HepG2 (cell line): ENCODE data around the gene UROS. TPM values are rescaled to one million over a fixed set of nuclear protein-coding genes. Genes with fewer than 3 reads are reported as not detected.

Experiments used
- ATRX ChIP-seq: sonication (generic); formaldehyde crosslinking; IDR thresholded peaks from 2 replicates; pipeline ENCODE4 v1.4.0; 2020; ENCODE audit warnings: missing genetic modification reagents, borderline replicate concordance
- CBX5 ChIP-seq: sonication (generic); formaldehyde crosslinking; IDR thresholded peaks from 2 replicates; pipeline ENCODE4 v1.4.0; 2020; ENCODE audit warnings: missing genetic modification reagents, borderline replicate concordance
- MAFK ChIP-seq, 2 experiments: IDR thresholded peaks in 1 of 2; conservative IDR thresholded peaks in 1 of 2; 2 replicates each; pipeline ENCODE4 v1.6.1; 2011; ENCODE audit warnings: improper control_type of control experiment in 2 of 2, low read length in 2 of 2
- NFIB ChIP-seq: sonication (generic); formaldehyde crosslinking; IDR thresholded peaks from 2 replicates; pipeline ENCODE4 v1.9.0; 2021; ENCODE audit warnings: missing genetic modification reagents, mild to moderate bottlenecking, borderline replicate concordance
- SMARCE1 ChIP-seq: fragments of 450-650 bp; IDR thresholded peaks from 2 replicates; pipeline ENCODE4 v1.6.1; 2017; ENCODE audit warnings: borderline replicate concordance
- TBX3 ChIP-seq: fragments of 450-650 bp; IDR thresholded peaks from 2 replicates; pipeline ENCODE4 v1.6.1; 2017; ENCODE audit warnings: antibody characterized with exemption, mild to moderate bottlenecking, inconsistent platforms, borderline replicate concordance
- TP53 ChIP-seq: sonication (generic); formaldehyde crosslinking; conservative IDR thresholded peaks from 2 replicates; pipeline ENCODE4 v1.4.0; 2020; ENCODE audit warnings: missing genetic modification reagents
- ZNF446 ChIP-seq: sonication (generic); formaldehyde crosslinking; IDR thresholded peaks from 2 replicates; pipeline ENCODE4 v1.5.0; 2020; ENCODE audit warnings: mild to moderate bottlenecking, missing genetic modification reagents
- ZNF672 ChIP-seq: sonication (generic); formaldehyde crosslinking; IDR thresholded peaks from 2 replicates; pipeline ENCODE4 v1.8.1; 2022; ENCODE audit warnings: missing genetic modification reagents
- ZNF761 ChIP-seq: sonication (generic); formaldehyde crosslinking; conservative IDR thresholded peaks from 2 replicates; pipeline ENCODE4 v1.4.0; 2020; ENCODE audit warnings: mild to moderate bottlenecking, missing genetic modification reagents
- ZNF841 ChIP-seq: sonication (generic); formaldehyde crosslinking; IDR thresholded peaks from 2 replicates; pipeline ENCODE4 v1.8.1; 2023; ENCODE audit warnings: missing genetic modification reagents, borderline replicate concordance
- ZZZ3 ChIP-seq: sonication (generic); formaldehyde crosslinking; IDR thresholded peaks from 2 replicates; pipeline ENCODE4 v1.4.0; 2020; ENCODE audit warnings: missing genetic modification reagents, mild to moderate bottlenecking, borderline replicate concordance
- polyA plus RNA-seq, 8 experiments: library from polyadenylated mRNA; depleted of rRNA in 3 of 8; stranded (reverse) in 7 of 8; unstranded in 1 of 8; fragments of >200 nt; fragmentation: Illumina TruSeq in 4 of 8; extraction: Trizol in 4 of 8; gene quantifications; 2 replicates each; pipeline versions ENCODE4 v1.2.1 to v1.2.3, GENCODE V29; 2011 to 2016; ENCODE audit warnings: low read depth in 4 of 8, missing spikeins in 1 of 8, mixed read lengths in 1 of 8; ENCODE audit not compliant: insufficient read depth in 1 of 8
- total RNA-seq, 5 experiments: library from RNA; depleted of rRNA; stranded (reverse); fragments of >200 nt; fragmentation: Illumina TruSeq; extraction: Trizol; gene quantifications; 2 replicates each; pipeline ENCODE4 v1.2.3, GENCODE V29; 2016; ENCODE audit warnings: low read depth in 1 of 5
- TF ChIP-seq, protein P1 (sequence below): sonication (generic); formaldehyde crosslinking; IDR thresholded peaks from 2 replicates; pipeline ENCODE4 v1.5.0; 2020; ENCODE audit warnings: mild to moderate bottlenecking, missing genetic modification reagents
- TF ChIP-seq, protein P2 (sequence below): sonication (generic); formaldehyde crosslinking; IDR thresholded peaks from 2 replicates; pipeline ENCODE4 v1.9.0; 2021; ENCODE audit warnings: missing genetic modification reagents, borderline replicate concordance
- TF ChIP-seq, protein P3 (sequence below): IDR thresholded peaks from 2 replicates; pipeline ENCODE4 v1.6.1; 2016; ENCODE audit warnings: missing biosample characterization, missing genetic modification reagents, low read depth
- TF ChIP-seq, protein P4 (sequence below): sonication (generic); formaldehyde crosslinking; IDR thresholded peaks from 2 replicates; pipeline ENCODE4 v1.4.0; 2020; ENCODE audit warnings: mild to moderate bottlenecking, missing genetic modification reagents
- TF ChIP-seq, protein P5 (sequence below): IDR thresholded peaks from 2 replicates; pipeline ENCODE4 v1.6.1; 2016; ENCODE audit warnings: missing compliant biosample characterization, missing genetic modification reagents, borderline replicate concordance
- TF ChIP-seq, protein P6 (sequence below): sonication (generic); formaldehyde crosslinking; IDR thresholded peaks from 2 replicates; pipeline ENCODE4 v1.4.0; 2020; ENCODE audit warnings: low read depth, missing genetic modification reagents

UROS gene
- total and polyA plus RNA-seq, 2 of the 13 experiments (the other 11 are each of a cell fraction or from before 2014, with no cell fraction given): 14.8 to 49.9 TPM

DNA sequence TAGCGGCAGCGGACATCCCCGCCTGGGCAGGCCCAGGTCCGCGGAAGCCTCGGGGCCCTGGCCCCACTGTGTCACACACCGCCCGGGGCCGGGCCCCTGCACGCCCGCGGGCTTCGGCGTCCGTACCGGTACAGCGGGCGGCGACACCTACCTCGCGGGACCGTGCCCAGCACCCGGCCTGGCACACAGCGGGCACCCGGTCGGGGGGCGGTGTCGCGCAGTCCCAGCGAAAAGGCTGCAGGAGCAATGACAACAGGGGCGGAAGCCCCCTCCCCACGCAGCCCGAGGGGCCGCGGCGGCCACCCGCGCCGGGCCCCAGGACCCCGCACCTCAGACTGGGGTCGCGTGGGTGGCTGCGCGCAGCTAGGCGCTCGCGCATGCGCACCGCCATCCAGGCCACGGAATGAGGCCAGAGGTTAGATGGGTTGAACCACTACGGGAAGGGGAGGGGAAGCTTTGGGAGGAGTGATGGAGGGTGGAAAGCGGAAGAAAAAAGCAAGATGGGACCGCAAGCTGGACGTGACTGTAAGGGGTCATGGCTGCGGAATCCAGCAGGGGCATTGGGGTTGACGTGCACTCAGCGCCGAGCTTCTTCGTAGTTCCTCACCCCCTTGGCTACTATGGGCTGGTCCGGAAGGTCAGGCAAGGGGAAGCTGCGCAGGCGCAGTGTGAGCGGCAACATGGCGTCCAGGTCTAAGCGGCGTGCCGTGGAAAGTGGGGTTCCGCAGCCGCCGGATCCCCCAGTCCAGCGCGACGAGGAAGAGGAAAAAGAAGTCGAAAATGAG lies at the start of gene UROS, which contains the start of gene BCCIP (continued):
- TF ChIP-seq, protein P1, sequence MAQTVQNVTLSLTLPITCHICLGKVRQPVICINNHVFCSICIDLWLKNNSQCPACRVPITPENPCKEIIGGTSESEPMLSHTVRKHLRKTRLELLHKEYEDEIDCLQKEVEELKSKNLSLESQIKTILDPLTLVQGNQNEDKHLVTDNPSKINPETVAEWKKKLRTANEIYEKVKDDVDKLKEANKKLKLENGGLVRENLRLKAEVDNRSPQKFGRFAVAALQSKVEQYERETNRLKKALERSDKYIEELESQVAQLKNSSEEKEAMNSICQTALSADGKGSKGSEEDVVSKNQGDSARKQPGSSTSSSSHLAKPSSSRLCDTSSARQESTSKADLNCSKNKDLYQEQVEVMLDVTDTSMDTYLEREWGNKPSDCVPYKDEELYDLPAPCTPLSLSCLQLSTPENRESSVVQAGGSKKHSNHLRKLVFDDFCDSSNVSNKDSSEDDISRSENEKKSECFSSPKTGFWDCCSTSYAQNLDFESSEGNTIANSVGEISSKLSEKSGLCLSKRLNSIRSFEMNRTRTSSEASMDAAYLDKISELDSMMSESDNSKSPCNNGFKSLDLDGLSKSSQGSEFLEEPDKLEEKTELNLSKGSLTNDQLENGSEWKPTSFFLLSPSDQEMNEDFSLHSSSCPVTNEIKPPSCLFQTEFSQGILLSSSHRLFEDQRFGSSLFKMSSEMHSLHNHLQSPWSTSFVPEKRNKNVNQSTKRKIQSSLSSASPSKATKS (CRISPR knock-in tag): no peak
- TF ChIP-seq TP53 (CRISPR knock-in tag) (peak; percentile 67; the same call in 1 of the 2 replicates), ZNF841 (no peak), SMARCE1 (no peak), MAFK (conservative IDR thresholded peaks at IDR 0.05 in 1 of 2, IDR thresholded peaks at IDR 0.05 in 1 of 2; ENCODE audit: low read length in 2 of 2) (no peak), ATRX (no peak), ZNF446 (CRISPR knock-in tag) (0 out of 2 replicates have a peak, but pooled peaks have one; percentile 38), TBX3 (no peak), ZNF672 (CRISPR knock-in tag) (no peak), CBX5 (no peak), ZNF761 (CRISPR knock-in tag) (no peak), NFIB (CRISPR knock-in tag) (no peak), ZZZ3 (CRISPR knock-in tag) (no peak)
- TF ChIP-seq, protein P2, sequence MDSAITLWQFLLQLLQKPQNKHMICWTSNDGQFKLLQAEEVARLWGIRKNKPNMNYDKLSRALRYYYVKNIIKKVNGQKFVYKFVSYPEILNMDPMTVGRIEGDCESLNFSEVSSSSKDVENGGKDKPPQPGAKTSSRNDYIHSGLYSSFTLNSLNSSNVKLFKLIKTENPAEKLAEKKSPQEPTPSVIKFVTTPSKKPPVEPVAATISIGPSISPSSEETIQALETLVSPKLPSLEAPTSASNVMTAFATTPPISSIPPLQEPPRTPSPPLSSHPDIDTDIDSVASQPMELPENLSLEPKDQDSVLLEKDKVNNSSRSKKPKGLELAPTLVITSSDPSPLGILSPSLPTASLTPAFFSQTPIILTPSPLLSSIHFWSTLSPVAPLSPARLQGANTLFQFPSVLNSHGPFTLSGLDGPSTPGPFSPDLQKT (CRISPR knock-in tag): no peak
- TF ChIP-seq, protein P3, sequence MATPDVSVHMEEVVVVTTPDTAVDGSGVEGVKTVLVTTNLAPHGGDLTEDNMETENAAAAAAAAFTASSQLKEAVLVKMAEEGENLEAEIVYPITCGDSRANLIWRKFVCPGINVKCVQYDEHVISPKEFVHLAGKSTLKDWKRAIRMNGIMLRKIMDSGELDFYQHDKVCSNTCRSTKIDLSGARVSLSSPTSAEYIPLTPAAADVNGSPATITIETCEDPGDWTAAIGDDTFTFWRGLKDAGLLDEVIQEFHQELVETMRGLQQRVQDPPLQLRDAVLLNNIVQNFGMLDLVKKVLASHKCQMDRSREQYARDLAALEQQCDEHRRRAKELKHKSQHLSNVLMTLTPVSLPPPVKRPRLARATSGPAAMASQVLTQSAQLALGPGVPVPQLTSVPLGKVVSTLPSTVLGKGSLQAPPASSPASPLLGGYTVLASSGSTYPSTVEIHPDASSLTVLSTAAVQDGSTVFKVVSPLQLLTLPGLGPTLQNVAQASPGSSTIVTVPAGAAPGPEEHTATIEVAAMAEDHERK (CRISPR knock-in tag): no peak
- TF ChIP-seq, protein P4, sequence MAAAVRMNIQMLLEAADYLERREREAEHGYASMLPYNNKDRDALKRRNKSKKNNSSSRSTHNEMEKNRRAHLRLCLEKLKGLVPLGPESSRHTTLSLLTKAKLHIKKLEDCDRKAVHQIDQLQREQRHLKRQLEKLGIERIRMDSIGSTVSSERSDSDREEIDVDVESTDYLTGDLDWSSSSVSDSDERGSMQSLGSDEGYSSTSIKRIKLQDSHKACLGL (CRISPR knock-in tag): no peak
- TF ChIP-seq, protein P5, sequence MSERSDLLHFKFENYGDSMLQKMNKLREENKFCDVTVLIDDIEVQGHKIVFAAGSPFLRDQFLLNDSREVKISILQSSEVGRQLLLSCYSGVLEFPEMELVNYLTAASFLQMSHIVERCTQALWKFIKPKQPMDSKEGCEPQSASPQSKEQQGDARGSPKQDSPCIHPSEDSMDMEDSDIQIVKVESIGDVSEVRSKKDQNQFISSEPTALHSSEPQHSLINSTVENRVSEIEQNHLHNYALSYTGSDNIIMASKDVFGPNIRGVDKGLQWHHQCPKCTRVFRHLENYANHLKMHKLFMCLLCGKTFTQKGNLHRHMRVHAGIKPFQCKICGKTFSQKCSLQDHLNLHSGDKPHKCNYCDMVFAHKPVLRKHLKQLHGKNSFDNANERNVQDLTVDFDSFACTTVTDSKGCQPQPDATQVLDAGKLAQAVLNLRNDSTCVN (CRISPR knock-in tag): 0 out of 2 replicates have a peak, but pooled peaks have one; percentile 37
- TF ChIP-seq, protein P6, sequence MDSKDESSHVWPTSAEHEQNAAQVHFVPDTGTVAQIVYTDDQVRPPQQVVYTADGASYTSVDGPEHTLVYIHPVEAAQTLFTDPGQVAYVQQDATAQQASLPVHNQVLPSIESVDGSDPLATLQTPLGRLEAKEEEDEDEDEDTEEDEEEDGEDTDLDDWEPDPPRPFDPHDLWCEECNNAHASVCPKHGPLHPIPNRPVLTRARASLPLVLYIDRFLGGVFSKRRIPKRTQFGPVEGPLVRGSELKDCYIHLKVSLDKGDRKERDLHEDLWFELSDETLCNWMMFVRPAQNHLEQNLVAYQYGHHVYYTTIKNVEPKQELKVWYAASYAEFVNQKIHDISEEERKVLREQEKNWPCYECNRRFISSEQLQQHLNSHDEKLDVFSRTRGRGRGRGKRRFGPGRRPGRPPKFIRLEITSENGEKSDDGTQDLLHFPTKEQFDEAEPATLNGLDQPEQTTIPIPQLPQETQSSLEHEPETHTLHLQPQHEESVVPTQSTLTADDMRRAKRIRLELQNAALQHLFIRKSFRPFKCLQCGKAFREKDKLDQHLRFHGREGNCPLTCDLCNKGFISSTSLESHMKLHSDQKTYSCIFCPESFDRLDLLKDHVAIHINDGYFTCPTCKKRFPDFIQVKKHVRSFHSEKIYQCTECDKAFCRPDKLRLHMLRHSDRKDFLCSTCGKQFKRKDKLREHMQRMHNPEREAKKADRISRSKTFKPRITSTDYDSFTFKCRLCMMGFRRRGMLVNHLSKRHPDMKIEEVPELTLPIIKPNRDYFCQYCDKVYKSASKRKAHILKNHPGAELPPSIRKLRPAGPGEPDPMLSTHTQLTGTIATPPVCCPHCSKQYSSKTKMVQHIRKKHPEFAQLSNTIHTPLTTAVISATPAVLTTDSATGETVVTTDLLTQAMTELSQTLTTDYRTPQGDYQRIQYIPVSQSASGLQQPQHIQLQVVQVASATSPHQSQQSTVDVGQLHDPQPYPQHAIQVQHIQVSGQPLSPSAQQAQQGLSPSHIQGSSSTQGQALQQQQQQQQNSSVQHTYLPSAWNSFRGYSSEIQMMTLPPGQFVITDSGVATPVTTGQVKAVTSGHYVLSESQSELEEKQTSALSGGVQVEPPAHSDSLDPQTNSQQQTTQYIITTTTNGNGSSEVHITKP (CRISPR knock-in tag): peak; percentile 100
